ENCODE results near the gene DNAJC27.
A peak's percentile ranks its signal among the peaks of the same experiment; 100 is the strongest.

DNAJC27 gene

GRCh38 chr2:24970483-24971285 is 1.1 kb downstream of the DNAJC27 start:
- no peak for DNase-seq

- no peak for DNase-seq
These were observed 2.0 kb downstream of the DNAJC27 start for GRCh38 chr2:24969784-24970183.

GRCh38 chr2:24961903-24962302 is 9.9 kb downstream of the DNAJC27 start:
- no peak for DNase-seq

- no peak for DNase-seq
These were observed 12.0 kb downstream of the DNAJC27 start for GRCh38 chr2:24959761-24960160.

- no peak for DNase-seq
These were observed 13.3 kb downstream of the DNAJC27 start for GRCh38 chr2:24958411-24958935.

GRCh38 chr2:24957976-24958375 is 13.8 kb downstream of the DNAJC27 start:
- no peak for DNase-seq

GRCh38 chr2:24957221-24957620 is 14.5 kb downstream of the DNAJC27 start:
- no peak for DNase-seq

GRCh38 chr2:24955921-24956320 is 15.8 kb downstream of the DNAJC27 start:
- no peak for DNase-seq

GRCh38 chr2:24955232-24955631 is 16.5 kb downstream of the DNAJC27 start:
- DNase-seq = no peak

GRCh38 chr2:24950102-24950501 is 21.7 kb downstream of the DNAJC27 start:
- no peak for DNase-seq

GRCh38 chr2:24948506-24948905 is 23.2 kb downstream of the DNAJC27 start:
- DNase-seq = no peak

GRCh38 chr2:24947561-24948157 is 24.1 kb downstream of the DNAJC27 start:
- DNase-seq = no peak

- no peak for DNase-seq
These were observed 25.8 kb downstream of the DNAJC27 start for GRCh38 chr2:24945907-24946306.

- DNase-seq = no peak
These were observed 28.2 kb downstream of the DNAJC27 start for GRCh38 chr2:24943427-24944053.

- DNase-seq = no peak
These were observed 32.4 kb downstream of the DNAJC27 start for GRCh38 chr2:24939353-24939752.

- no peak for DNase-seq
These were observed 34.5 kb downstream of the DNAJC27 start for GRCh38 chr2:24937236-24937635.

GRCh38 chr2:24935145-24935544 is 36.6 kb downstream of the DNAJC27 start:
- no peak for DNase-seq

- no peak for DNase-seq
These were observed 39.0 kb downstream of the DNAJC27 start for GRCh38 chr2:24932715-24933114.

GRCh38 chr2:24930768-24931167 is 41.0 kb downstream of the DNAJC27 start:
- peak; percentile 50 for DNase-seq

GRCh38 chr2:24929230-24929629 is 42.5 kb downstream of the DNAJC27 start:
- DNase-seq = peak; percentile 45

GRCh38 chr2:24928036-24928435 is 43.7 kb downstream of the DNAJC27 start:
- no peak for DNase-seq

- DNase-seq = peak; percentile 72
These were observed 45.0 kb downstream of the DNAJC27 start for GRCh38 chr2:24926602-24927252.

GRCh38 chr2:24926220-24926601 is 45.5 kb downstream of the DNAJC27 start:
- DNase-seq = no peak
